Stimulated activated naive B cell treated with anti-CD40 and anti-IgM and Interleukin-4, amounts not matched to agents 10 μg/mL and 1 μg/mL and 100 μg/mL, for 72 hours (primary cell): ENCODE data around the gene CMTR1.
A peak's percentile ranks its signal among the peaks of the same experiment; 100 is the strongest.

Experiments used
- ATAC-seq, 2 donors: fragments of 150-1000 bp; cut with Tn5 transposase; replicated peaks; 2 replicates each; pipeline ENCODE4 v1.10.0; 2021; ENCODE audit warnings: moderate library complexity in 1 of 2
- DNase-seq: peaks from one replicate; pipeline ENCODE4 v3.0.0; 2021
- H3K27ac Mint-ChIP-seq: one replicate; pipeline ENCODE4 v1.8.0; 2022; ENCODE audit warnings: mild to moderate bottlenecking, mixed read lengths
- H3K27me3 Mint-ChIP-seq, 2 donors: one replicate each; pipeline ENCODE4 v1.8.0; 2022; ENCODE audit warnings: mixed read lengths in 2 of 2
- H3K36me3 Mint-ChIP-seq, 2 donors: one replicate each; pipeline ENCODE4 v1.8.0; 2022; ENCODE audit warnings: mixed read lengths in 2 of 2, mild to moderate bottlenecking in 1 of 2
- H3K4me1 Mint-ChIP-seq, 2 donors: one replicate each; pipeline ENCODE4 v1.8.0; 2022; ENCODE audit warnings: mixed read lengths in 2 of 2, mild to moderate bottlenecking in 1 of 2
- H3K4me3 Mint-ChIP-seq, 2 donors: one replicate each; pipeline ENCODE4 v1.8.0; 2022; ENCODE audit warnings: mild to moderate bottlenecking in 2 of 2, mixed read lengths in 2 of 2, moderate library complexity in 1 of 2
- H3K9me3 Mint-ChIP-seq, 2 donors: one replicate each; pipeline ENCODE4 v1.8.0; 2022; ENCODE audit warnings: mixed read lengths in 2 of 2, mild to moderate bottlenecking in 1 of 2

CMTR1 gene

GRCh38 chr6:37478827-37479226 lies 45.8 kb downstream of the CMTR1 start:
- Mint-ChIP-seq H3K4me1 (peaks cover 0 to 7% of the 10 kb centered on the region in 2 donors), H3K4me3 (no peak overlapping the region), H3K9me3 (no peaks in the 10 kb centered on the region), H3K36me3 (peaks cover 43 to 62% of the 10 kb centered on the region in 2 donors), H3K27ac (no peak overlapping the region), H3K27me3 (no peaks in the 10 kb centered on the region)
- ATAC-seq (no peak), DNase-seq (no peak)

GRCh38 chr6:37479266-37479854 lies 46.3 kb downstream of the CMTR1 start:
- Mint-ChIP-seq H3K27ac (peak overlapping the region; percentile 6), H3K4me1 (peaks cover 0 to 7% of the 10 kb centered on the region in 2 donors), H3K4me3 (no peak overlapping the region), H3K9me3 (no peaks in the 10 kb centered on the region), H3K27me3 (no peaks in the 10 kb centered on the region), H3K36me3 (peaks cover 38 to 58% of the 10 kb centered on the region in 2 donors)
- ATAC-seq (no peak), DNase-seq (no peak)

- no peak for DNase-seq
- Mint-ChIP-seq H3K27ac (peak overlapping the region; percentile 25), H3K27me3 (no peaks in the 10 kb centered on the region), H3K9me3 (no peaks in the 10 kb centered on the region), H3K36me3 (peaks cover 32 to 51% of the 10 kb centered on the region in 2 donors), H3K4me1 (peaks cover 0 to 7% of the 10 kb centered on the region in 2 donors), H3K4me3 (no peak overlapping the region)
- ATAC-seq: no peak
Measured at GRCh38 chr6:37480118-37480736, 47.2 kb downstream of the CMTR1 start.

- ATAC-seq (no peak), DNase-seq (no peak)
- H3K27me3 Mint-ChIP-seq: no peaks in the 10 kb centered on the region
- peaks cover 0 to 7% of the 10 kb centered on the region in 2 donors for H3K4me1 Mint-ChIP-seq
- peak overlapping the region; percentile 51 for H3K27ac Mint-ChIP-seq
- no peaks in the 10 kb centered on the region for H3K9me3 Mint-ChIP-seq
- peak overlapping the region in 1 of 2 donors; percentile 46 for H3K4me3 Mint-ChIP-seq
- peaks cover 36 to 45% of the 10 kb centered on the region in 2 donors for H3K36me3 Mint-ChIP-seq
Measured at GRCh38 chr6:37480951-37481534, 48.0 kb downstream of the CMTR1 start.

GRCh38 chr6:37481711-37482605 lies 48.9 kb downstream of the CMTR1 start:
- H3K4me3 Mint-ChIP-seq: peak overlapping the region in 1 of 2 donors; percentile 23
- no peaks in the 10 kb centered on the region for H3K27me3 Mint-ChIP-seq
- peaks cover 39 to 40% of the 10 kb centered on the region in 2 donors for H3K36me3 Mint-ChIP-seq
- H3K9me3 Mint-ChIP-seq: no peaks in the 10 kb centered on the region
- H3K27ac Mint-ChIP-seq: peak overlapping the region; percentile 82
- ATAC-seq (no peak), DNase-seq (no peak)
- H3K4me1 Mint-ChIP-seq: peaks cover 8 to 12% of the 10 kb centered on the region in 2 donors

GRCh38 chr6:37482606-37483251 lies 49.7 kb downstream of the CMTR1 start:
- peaks cover 33 to 40% of the 10 kb centered on the region in 2 donors for H3K36me3 Mint-ChIP-seq
- peak overlapping the region; percentile 82 for H3K27ac Mint-ChIP-seq
- H3K4me1 Mint-ChIP-seq: peaks cover 16% of the 10 kb centered on the region in 2 donors
- no peak for ATAC-seq
- H3K27me3 Mint-ChIP-seq: no peaks in the 10 kb centered on the region
- H3K4me3 Mint-ChIP-seq: no peak overlapping the region
- no peaks in the 10 kb centered on the region for H3K9me3 Mint-ChIP-seq
- no peak for DNase-seq

- Mint-ChIP-seq H3K27ac (peak overlapping the region; percentile 15), H3K4me1 (peaks cover 21 to 23% of the 10 kb centered on the region in 2 donors), H3K9me3 (no peaks in the 10 kb centered on the region), H3K36me3 (peaks cover 35 to 44% of the 10 kb centered on the region in 2 donors), H3K27me3 (no peaks in the 10 kb centered on the region), H3K4me3 (no peak overlapping the region)
- DNase-seq (no peak), ATAC-seq (no peak)
Measured at GRCh38 chr6:37483252-37483901, 50.4 kb downstream of the CMTR1 start.

- Mint-ChIP-seq H3K9me3 (no peaks in the 10 kb centered on the region), H3K27me3 (no peaks in the 10 kb centered on the region), H3K36me3 (peaks cover 37 to 41% of the 10 kb centered on the region in 2 donors), H3K4me1 (peaks cover 24 to 30% of the 10 kb centered on the region in 2 donors), H3K4me3 (no peak overlapping the region), H3K27ac (peak overlapping the region; percentile 14)
- peak; percentile 60 for DNase-seq
- ATAC-seq: peak; percentile 84 to 85
Measured at GRCh38 chr6:37483917-37484785, 51.1 kb downstream of the CMTR1 start.

GRCh38 chr6:37484786-37485170 lies 51.8 kb downstream of the CMTR1 start:
- DNase-seq: no peak
- Mint-ChIP-seq H3K27ac (peak overlapping the region; percentile 20), H3K9me3 (no peaks in the 10 kb centered on the region), H3K27me3 (no peaks in the 10 kb centered on the region), H3K4me1 (peaks cover 29 to 37% of the 10 kb centered on the region in 2 donors), H3K4me3 (no peak overlapping the region), H3K36me3 (peaks cover 37 to 38% of the 10 kb centered on the region in 2 donors)
- no peak for ATAC-seq

GRCh38 chr6:37485291-37485702 lies 52.3 kb downstream of the CMTR1 start:
- ATAC-seq: no peak
- Mint-ChIP-seq H3K4me3 (no peak overlapping the region), H3K27me3 (no peaks in the 10 kb centered on the region), H3K9me3 (no peaks in the 10 kb centered on the region), H3K36me3 (peaks cover 36 to 43% of the 10 kb centered on the region in 2 donors), H3K27ac (peak overlapping the region; percentile 20), H3K4me1 (peaks cover 34 to 42% of the 10 kb centered on the region in 2 donors)
- DNase-seq: no peak

GRCh38 chr6:37486121-37486839 lies 53.3 kb downstream of the CMTR1 start:
- DNase-seq (no peak), ATAC-seq (no peak)
- peak overlapping the region; percentile 37 for H3K27ac Mint-ChIP-seq
- H3K4me3 Mint-ChIP-seq: no peak overlapping the region
- no peaks in the 10 kb centered on the region for H3K27me3 Mint-ChIP-seq
- peaks cover 41 to 52% of the 10 kb centered on the region in 2 donors for H3K4me1 Mint-ChIP-seq
- H3K9me3 Mint-ChIP-seq: no peaks in the 10 kb centered on the region
- H3K36me3 Mint-ChIP-seq: peaks cover 32 to 46% of the 10 kb centered on the region in 2 donors
